WTC11 (cell line): ENCODE measurements around the gene IGFL1. TPM values are rescaled to one million over a fixed set of nuclear protein-coding genes. Genes with fewer than 3 reads are reported as not detected.

Source experiments
- ATAC-seq: fragments of 200-7000 bp; cut with Tn5 transposase; 2 replicates; pipeline ENCODE4 v1.10.0; 2021; ENCODE audit warnings: mild to moderate bottlenecking, moderate library complexity
- CTCF ChIA-PET: fragments of 300-600 bp; sonication (Branson Sonifier 250); formaldehyde crosslinking; loops from one replicate; lab custom pipeline; 2021; ENCODE audit warnings: antibody characterized with exemption; lab: Charles Lee
- POLR2A ChIA-PET: fragments of 350-600 bp; sonication (Branson Sonifier 250); formaldehyde crosslinking; loops from one replicate; lab custom pipeline; 2021; ENCODE audit warnings: antibody characterized with exemption; lab: Charles Lee
- DNase-seq: peaks from one replicate; pipeline ENCODE4 v3.0.0; 2021; ENCODE audit warnings: low spot score
- H3K27ac Mint-ChIP-seq: 2 replicates; pipeline ENCODE4 v1.8.0; 2021; ENCODE audit warnings: mixed read lengths
- H3K27me3 Mint-ChIP-seq: 2 replicates; pipeline ENCODE4 v1.8.0; 2021; ENCODE audit warnings: low read depth, mild to moderate bottlenecking, moderate library complexity, mixed read lengths
- H3K36me3 Mint-ChIP-seq: 2 replicates; pipeline ENCODE4 v1.8.0; 2021; ENCODE audit warnings: mixed read lengths
- H3K4me1 Mint-ChIP-seq: 2 replicates; pipeline ENCODE4 v1.8.0; 2022; ENCODE audit warnings: mixed read lengths
- H3K4me3 Mint-ChIP-seq: 2 replicates; pipeline ENCODE4 v1.8.0; 2021; ENCODE audit warnings: mild to moderate bottlenecking, moderate library complexity, mixed read lengths
- H3K9me3 Mint-ChIP-seq: 2 replicates; pipeline ENCODE4 v1.8.0; 2021; ENCODE audit warnings: mixed read lengths
- FOXJ3 ChIP-seq: sonication (generic); formaldehyde crosslinking; IDR thresholded peaks from 2 replicates; pipeline ENCODE4 v1.9.0; 2021; ENCODE audit warnings: missing genetic modification reagents, mild to moderate bottlenecking, borderline replicate concordance
- GABPB1 ChIP-seq: sonication (generic); formaldehyde crosslinking; IDR thresholded peaks from 2 replicates; pipeline ENCODE4 v1.8.1; 2023; ENCODE audit warnings: mild to moderate bottlenecking, missing genetic modification reagents
- GRHL2 ChIP-seq: fragments of 250-450 bp; sonication (Bioruptor Pico); IDR thresholded peaks from 2 replicates; pipeline ENCODE4 v1.8.0; 2022; ENCODE audit warnings: mild to moderate bottlenecking, moderate library complexity; ENCODE audit not compliant: insufficient replicate concordance, severe bottlenecking
- MXD4 ChIP-seq: fragments of 250-450 bp; sonication (Bioruptor Pico); IDR thresholded peaks from 2 replicates; pipeline ENCODE4 v1.8.0; 2021; ENCODE audit warnings: mild to moderate bottlenecking, moderate library complexity, borderline replicate concordance
- RELA ChIP-seq: sonication (generic); formaldehyde crosslinking; IDR thresholded peaks from 2 replicates; pipeline ENCODE4 v1.8.1; 2022; ENCODE audit warnings: missing genetic modification reagents, mild to moderate bottlenecking, borderline replicate concordance
- SOX15 ChIP-seq: fragments of 250-450 bp; sonication (Bioruptor Pico); IDR thresholded peaks from 2 replicates; pipeline ENCODE4 v1.9.0; 2021; ENCODE audit warnings: mild to moderate bottlenecking
- ZNF232 ChIP-seq: sonication (generic); formaldehyde crosslinking; IDR thresholded peaks from 2 replicates; pipeline ENCODE4 v1.8.0; 2022; ENCODE audit warnings: mild to moderate bottlenecking, missing genetic modification reagents
- ZNF416 ChIP-seq: fragments of 250-450 bp; sonication (Bioruptor Pico); IDR thresholded peaks from 2 replicates; pipeline ENCODE4 v1.9.0; 2021; ENCODE audit warnings: mild to moderate bottlenecking, inconsistent platforms
- total RNA-seq: library from RNA; stranded (reverse); gene quantifications from 3 replicates; pipeline ENCODE4 v1.2.3, GENCODE V29; 2021
- TF ChIP-seq, protein P1 (sequence below): sonication (generic); formaldehyde crosslinking; IDR thresholded peaks from 2 replicates; pipeline ENCODE4 v1.8.0; 2023; ENCODE audit warnings: missing genetic modification reagents, mild to moderate bottlenecking, borderline replicate concordance
- TF ChIP-seq, protein P2 (sequence below): sonication (generic); formaldehyde crosslinking; IDR thresholded peaks from 2 replicates; pipeline ENCODE4 v1.8.0; 2023; ENCODE audit warnings: mild to moderate bottlenecking, missing genetic modification reagents
- TF ChIP-seq, protein P3 (sequence below): sonication (generic); formaldehyde crosslinking; IDR thresholded peaks from 2 replicates; pipeline ENCODE4 v1.8.0; 2022; ENCODE audit warnings: mild to moderate bottlenecking, missing genetic modification reagents
- TF ChIP-seq, protein P4 (sequence below): fragments of 250-450 bp; sonication (Bioruptor Pico); IDR thresholded peaks from 2 replicates; pipeline ENCODE4 v1.9.0; 2021; ENCODE audit warnings: mild to moderate bottlenecking, borderline replicate concordance
- TF ChIP-seq, protein P5 (sequence below): fragments of 250-450 bp; sonication (Bioruptor Pico); IDR thresholded peaks from 2 replicates; pipeline ENCODE4 v2.1.2; 2022; ENCODE audit warnings: mild to moderate bottlenecking, moderate library complexity

The IGFL1 gene
- total RNA-seq, 1 experiment from 2014 or later, result not detected

DNA sequence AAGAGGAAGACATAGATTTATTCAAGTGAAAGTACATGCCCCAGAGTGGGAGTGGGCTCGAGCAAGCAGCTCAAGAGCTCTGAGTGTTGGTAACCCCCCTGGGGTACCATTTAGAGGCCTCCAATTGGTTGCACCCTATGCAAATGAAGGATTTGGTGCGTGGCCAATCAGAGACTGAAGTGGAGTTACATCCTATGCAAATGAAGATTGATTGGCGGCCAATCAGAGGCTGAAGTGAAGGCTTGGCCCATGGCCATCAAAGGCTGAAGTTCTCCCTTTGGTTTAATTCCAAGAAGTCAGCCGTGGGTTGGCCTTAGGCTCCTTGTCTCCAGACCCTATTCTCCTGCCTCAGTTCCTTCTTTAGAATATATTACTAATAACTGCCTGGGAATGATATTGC, 12.9 kb upstream of the IGFL1 start:
- no peak for ATAC-seq
- Mint-ChIP-seq H3K9me3 (peaks cover 8% of the 10 kb centered on the region), H3K27me3 (peaks cover 8% of the 10 kb centered on the region), H3K36me3 (no peaks in the 10 kb centered on the region), H3K4me3 (no peak overlapping the region), H3K4me1 (peaks cover 17% of the 10 kb centered on the region), H3K27ac (no peak overlapping the region)
- no peak for DNase-seq
- TF ChIP-seq, protein P1, sequence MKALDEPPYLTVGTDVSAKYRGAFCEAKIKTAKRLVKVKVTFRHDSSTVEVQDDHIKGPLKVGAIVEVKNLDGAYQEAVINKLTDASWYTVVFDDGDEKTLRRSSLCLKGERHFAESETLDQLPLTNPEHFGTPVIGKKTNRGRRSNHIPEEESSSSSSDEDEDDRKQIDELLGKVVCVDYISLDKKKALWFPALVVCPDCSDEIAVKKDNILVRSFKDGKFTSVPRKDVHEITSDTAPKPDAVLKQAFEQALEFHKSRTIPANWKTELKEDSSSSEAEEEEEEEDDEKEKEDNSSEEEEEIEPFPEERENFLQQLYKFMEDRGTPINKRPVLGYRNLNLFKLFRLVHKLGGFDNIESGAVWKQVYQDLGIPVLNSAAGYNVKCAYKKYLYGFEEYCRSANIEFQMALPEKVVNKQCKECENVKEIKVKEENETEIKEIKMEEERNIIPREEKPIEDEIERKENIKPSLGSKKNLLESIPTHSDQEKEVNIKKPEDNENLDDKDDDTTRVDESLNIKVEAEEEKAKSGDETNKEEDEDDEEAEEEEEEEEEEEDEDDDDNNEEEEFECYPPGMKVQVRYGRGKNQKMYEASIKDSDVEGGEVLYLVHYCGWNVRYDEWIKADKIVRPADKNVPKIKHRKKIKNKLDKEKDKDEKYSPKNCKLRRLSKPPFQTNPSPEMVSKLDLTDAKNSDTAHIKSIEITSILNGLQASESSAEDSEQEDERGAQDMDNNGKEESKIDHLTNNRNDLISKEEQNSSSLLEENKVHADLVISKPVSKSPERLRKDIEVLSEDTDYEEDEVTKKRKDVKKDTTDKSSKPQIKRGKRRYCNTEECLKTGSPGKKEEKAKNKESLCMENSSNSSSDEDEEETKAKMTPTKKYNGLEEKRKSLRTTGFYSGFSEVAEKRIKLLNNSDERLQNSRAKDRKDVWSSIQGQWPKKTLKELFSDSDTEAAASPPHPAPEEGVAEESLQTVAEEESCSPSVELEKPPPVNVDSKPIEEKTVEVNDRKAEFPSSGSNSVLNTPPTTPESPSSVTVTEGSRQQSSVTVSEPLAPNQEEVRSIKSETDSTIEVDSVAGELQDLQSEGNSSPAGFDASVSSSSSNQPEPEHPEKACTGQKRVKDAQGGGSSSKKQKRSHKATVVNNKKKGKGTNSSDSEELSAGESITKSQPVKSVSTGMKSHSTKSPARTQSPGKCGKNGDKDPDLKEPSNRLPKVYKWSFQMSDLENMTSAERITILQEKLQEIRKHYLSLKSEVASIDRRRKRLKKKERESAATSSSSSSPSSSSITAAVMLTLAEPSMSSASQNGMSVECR (CRISPR knock-in tag), result no peak
- TF ChIP-seq ZNF416 (no peak), RELA (CRISPR knock-in tag) (no peak), ZNF232 (CRISPR knock-in tag) (no peak), MXD4 (no peak), GABPB1 (CRISPR knock-in tag) (no peak), FOXJ3 (CRISPR knock-in tag) (no peak), GRHL2 (no peak)
- TF ChIP-seq, protein P2, sequence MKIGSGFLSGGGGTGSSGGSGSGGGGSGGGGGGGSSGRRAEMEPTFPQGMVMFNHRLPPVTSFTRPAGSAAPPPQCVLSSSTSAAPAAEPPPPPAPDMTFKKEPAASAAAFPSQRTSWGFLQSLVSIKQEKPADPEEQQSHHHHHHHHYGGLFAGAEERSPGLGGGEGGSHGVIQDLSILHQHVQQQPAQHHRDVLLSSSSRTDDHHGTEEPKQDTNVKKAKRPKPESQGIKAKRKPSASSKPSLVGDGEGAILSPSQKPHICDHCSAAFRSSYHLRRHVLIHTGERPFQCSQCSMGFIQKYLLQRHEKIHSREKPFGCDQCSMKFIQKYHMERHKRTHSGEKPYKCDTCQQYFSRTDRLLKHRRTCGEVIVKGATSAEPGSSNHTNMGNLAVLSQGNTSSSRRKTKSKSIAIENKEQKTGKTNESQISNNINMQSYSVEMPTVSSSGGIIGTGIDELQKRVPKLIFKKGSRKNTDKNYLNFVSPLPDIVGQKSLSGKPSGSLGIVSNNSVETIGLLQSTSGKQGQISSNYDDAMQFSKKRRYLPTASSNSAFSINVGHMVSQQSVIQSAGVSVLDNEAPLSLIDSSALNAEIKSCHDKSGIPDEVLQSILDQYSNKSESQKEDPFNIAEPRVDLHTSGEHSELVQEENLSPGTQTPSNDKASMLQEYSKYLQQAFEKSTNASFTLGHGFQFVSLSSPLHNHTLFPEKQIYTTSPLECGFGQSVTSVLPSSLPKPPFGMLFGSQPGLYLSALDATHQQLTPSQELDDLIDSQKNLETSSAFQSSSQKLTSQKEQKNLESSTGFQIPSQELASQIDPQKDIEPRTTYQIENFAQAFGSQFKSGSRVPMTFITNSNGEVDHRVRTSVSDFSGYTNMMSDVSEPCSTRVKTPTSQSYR (CRISPR knock-in tag), result no peak
- TF ChIP-seq, protein P3, sequence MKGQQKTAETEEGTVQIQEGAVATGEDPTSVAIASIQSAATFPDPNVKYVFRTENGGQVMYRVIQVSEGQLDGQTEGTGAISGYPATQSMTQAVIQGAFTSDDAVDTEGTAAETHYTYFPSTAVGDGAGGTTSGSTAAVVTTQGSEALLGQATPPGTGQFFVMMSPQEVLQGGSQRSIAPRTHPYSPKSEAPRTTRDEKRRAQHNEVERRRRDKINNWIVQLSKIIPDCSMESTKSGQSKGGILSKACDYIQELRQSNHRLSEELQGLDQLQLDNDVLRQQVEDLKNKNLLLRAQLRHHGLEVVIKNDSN (CRISPR knock-in tag), result no peak
- CTCF ChIA-PET, result no interaction called here
- POLR2A ChIA-PET, result no interaction called here

DNA sequence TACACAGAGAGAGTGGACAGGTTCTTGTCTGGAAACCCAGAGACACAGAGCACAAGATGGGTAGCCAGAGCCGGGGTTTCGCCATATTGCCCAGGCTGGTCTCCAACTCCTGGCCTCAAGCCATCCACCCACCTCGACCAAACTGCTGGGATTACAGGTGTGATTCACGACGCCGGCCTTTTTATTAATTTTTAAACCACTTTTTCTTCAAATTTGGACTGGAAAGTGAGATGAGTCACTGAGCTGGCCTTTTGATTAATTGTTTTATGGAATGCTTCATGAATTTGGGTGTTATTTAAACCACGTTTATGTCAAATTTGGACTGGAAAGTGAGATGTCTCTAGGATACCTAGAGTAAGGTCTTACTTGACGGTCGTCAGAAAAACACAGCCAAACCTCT, 12.1 kb upstream of the IGFL1 start:
- ChIA-PET CTCF (interaction anchor here (0.6 to 1.6 kb wide), 3 partner anchors 28 to 141 kb away, joined by 3 to 13 read pairs (median 5); no protein-coding TSS in a partner anchor), POLR2A (no interaction called here)
- Mint-ChIP-seq H3K4me3 (no peak overlapping the region), H3K27me3 (peaks cover 11% of the 10 kb centered on the region), H3K27ac (no peak overlapping the region), H3K36me3 (no peaks in the 10 kb centered on the region), H3K9me3 (peaks cover 8% of the 10 kb centered on the region), H3K4me1 (peaks cover 8% of the 10 kb centered on the region)
- TF ChIP-seq, protein P4, sequence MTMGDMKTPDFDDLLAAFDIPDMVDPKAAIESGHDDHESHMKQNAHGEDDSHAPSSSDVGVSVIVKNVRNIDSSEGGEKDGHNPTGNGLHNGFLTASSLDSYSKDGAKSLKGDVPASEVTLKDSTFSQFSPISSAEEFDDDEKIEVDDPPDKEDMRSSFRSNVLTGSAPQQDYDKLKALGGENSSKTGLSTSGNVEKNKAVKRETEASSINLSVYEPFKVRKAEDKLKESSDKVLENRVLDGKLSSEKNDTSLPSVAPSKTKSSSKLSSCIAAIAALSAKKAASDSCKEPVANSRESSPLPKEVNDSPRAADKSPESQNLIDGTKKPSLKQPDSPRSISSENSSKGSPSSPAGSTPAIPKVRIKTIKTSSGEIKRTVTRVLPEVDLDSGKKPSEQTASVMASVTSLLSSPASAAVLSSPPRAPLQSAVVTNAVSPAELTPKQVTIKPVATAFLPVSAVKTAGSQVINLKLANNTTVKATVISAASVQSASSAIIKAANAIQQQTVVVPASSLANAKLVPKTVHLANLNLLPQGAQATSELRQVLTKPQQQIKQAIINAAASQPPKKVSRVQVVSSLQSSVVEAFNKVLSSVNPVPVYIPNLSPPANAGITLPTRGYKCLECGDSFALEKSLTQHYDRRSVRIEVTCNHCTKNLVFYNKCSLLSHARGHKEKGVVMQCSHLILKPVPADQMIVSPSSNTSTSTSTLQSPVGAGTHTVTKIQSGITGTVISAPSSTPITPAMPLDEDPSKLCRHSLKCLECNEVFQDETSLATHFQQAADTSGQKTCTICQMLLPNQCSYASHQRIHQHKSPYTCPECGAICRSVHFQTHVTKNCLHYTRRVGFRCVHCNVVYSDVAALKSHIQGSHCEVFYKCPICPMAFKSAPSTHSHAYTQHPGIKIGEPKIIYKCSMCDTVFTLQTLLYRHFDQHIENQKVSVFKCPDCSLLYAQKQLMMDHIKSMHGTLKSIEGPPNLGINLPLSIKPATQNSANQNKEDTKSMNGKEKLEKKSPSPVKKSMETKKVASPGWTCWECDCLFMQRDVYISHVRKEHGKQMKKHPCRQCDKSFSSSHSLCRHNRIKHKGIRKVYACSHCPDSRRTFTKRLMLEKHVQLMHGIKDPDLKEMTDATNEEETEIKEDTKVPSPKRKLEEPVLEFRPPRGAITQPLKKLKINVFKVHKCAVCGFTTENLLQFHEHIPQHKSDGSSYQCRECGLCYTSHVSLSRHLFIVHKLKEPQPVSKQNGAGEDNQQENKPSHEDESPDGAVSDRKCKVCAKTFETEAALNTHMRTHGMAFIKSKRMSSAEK, result no peak
- TF ChIP-seq, protein P5, sequence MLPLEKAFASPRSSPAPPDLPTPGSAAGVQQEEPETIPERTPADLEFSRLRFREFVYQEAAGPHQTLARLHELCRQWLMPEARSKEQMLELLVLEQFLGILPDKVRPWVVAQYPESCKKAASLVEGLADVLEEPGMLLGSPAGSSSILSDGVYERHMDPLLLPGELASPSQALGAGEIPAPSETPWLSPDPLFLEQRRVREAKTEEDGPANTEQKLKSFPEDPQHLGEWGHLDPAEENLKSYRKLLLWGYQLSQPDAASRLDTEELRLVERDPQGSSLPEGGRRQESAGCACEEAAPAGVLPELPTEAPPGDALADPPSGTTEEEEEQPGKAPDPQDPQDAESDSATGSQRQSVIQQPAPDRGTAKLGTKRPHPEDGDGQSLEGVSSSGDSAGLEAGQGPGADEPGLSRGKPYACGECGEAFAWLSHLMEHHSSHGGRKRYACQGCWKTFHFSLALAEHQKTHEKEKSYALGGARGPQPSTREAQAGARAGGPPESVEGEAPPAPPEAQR, result no peak
- TF ChIP-seq SOX15 (no peak), GRHL2 (no peak), ZNF416 (no peak)
- ATAC-seq (no peak), DNase-seq (no peak)
